ENCODE measurements around the gene PUS3.

The PUS3 gene

GRCh38 chr11:125941267-125941618 lies 38.2 kb upstream of the PUS3 start:
- no peak for DNase-seq

DNA sequence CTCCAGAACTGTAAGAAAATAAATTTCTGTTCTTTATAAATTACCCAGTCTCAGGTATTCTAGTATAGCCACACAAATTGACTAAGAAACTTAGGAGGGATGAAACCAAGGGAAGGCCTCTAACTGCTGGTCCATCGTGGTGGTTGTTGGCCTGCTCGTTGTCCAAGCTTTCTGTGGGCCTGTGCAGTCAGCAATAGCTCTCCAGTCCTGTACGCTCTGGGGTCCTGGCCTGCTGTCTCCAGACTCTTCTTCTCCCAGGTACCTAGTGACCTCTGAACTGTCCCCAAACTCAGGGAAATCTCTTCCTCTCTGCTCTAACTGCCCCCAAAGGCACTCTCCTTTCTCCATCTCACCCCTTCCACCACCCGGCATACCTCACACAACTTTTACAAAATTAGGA lies 37.1 kb upstream of the PUS3 start:
- DNase-seq: no peak

GRCh38 chr11:125939081-125939521 lies 36.1 kb upstream of the PUS3 start:
- no peak for DNase-seq

DNA sequence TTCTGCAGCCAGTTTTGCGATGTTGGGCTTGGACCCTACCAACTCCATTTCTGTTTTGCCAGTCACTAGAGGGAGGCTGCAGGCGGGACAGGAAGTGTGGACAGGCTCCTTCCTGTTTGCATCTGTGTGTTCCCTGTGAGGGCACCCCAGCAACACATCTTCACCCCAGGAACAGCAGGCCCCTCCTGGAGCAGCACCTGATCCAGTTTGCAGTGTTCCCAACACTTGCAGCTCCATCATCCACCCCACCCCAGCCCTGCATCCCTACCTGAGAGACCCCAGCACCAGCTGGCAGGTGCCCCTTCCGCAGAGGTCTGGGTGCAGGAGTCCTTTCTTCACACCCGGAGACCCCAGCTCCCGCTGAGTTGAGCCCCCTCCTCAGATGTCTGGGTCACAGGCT lies 35.4 kb upstream of the PUS3 start:
- DNase-seq: no peak

- DNase-seq: no peak
Measured at GRCh38 chr11:125935618-125936199, 32.7 kb upstream of the PUS3 start.

DNA sequence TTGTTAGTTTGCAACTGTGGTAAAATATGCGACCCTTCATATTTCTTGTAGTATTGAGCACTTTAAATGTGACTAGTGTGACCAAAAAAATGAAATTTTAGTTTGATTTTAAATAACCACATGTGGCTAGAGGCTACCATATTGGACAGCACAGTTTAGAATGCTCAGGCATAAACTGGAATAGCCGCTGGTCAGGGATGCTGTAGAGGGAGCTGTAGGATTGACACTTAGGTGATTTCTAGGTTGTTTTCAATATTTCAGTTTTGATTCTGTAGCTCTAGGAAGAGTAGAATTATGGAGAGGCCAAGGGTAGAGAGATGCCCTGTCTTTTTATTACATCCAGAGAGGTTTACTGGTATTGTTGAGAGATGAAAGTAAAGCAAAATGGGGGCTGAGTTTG lies 32.0 kb upstream of the PUS3 start:
- DNase-seq: no peak

- DNase-seq: no peak
Measured at GRCh38 chr11:125934473-125934872, 31.5 kb upstream of the PUS3 start.

DNA sequence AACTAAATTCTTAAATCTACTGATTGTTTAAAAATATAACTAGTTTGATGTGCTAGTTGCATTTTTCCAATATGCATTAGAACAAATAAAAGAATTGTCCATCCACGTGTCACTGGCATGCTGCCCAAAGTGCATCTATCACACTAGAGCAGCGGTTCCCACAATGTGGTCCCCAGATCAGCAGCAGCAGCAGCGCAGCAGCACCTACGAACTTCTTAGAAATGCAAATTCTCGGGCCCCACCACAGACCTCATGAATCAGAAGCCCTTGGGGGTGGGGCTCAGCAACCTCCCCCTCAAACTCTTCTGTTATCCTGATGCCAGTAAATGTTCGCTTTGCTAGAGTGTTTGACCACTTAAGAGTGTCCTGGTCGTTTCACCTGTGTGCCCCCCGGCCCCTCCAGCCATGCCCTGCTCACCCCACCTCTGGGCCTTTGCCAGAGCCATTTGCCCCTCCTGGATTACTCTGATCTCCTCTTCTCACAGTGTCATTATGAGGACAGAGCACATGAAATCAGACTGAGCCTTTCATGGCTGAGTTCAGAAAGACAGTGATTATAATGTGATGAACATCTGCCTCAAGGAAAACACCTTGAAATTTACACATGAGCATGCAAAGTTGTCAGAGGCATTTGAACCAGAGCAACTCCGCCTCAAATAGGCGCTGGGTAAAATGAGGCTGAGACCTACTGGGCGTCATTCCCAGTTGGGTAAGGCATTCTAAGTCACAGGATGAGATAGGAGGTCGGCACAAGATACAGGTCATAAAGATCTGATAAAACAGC lies 30.2 kb upstream of the PUS3 start:
- no peak for DNase-seq

GRCh38 chr11:125932301-125932700 lies 29.3 kb upstream of the PUS3 start:
- no peak for DNase-seq

DNA sequence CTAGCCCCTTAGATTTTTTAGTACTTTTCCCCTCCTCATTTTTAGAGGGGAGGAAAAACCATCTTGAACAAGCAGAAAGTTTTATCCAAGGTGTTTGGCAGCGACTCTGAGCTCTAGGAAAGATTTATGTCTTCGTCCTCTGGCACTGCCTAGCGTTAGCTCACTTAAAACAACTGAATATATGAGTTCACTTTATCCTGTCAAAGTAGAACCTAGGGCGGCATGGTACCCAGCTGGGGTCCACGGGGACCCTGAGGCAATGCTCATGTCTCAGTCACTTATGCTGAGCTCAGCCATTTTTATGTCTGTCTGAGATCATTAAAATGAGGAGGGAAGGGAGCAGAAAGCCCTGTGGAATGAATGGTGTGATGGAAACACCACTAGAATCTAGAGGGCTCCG lies 28.7 kb upstream of the PUS3 start:
- DNase-seq: no peak

DNA sequence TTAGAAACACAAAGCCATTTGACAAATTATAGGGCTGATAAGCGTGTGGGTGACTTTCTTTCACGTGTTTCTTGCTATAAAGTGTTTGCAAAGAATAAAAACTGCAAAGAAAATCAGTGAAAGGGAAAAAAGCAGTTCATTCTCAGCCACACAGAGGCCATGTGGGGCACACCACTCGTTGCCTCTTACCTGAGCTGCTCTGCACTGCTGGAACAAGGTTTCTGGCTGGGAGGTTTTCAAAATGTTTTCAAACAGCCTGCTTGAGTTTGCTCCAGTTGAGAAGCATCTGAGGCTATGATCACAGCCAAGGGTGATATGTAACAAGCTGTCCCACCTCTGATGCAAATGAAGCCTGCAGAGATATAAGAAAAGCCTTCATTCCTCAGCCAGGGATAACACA lies 28.1 kb upstream of the PUS3 start:
- no peak for DNase-seq

DNA sequence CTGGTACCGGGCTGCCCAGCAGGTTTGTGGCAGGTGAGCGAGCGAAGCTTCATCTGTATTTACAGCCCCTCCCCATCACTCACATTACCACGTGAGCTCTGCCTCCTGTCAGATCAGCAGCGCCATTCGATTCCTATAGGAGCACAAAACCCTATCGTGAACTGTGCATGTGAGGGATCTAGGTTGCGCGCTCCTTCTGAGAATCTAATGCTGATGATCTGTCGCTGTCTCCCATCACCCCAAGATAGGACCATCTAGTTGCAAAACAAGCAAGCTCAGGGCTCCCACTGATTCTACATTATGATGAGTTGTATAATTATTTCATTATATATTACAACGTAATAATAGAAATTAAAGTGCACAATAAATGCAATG lies 27.1 kb upstream of the PUS3 start:
- no peak for DNase-seq

- no peak for DNase-seq
Measured at GRCh38 chr11:125929445-125930075, 26.6 kb upstream of the PUS3 start.

GRCh38 chr11:125926682-125927081 lies 23.7 kb upstream of the PUS3 start:
- DNase-seq: no peak

DNA sequence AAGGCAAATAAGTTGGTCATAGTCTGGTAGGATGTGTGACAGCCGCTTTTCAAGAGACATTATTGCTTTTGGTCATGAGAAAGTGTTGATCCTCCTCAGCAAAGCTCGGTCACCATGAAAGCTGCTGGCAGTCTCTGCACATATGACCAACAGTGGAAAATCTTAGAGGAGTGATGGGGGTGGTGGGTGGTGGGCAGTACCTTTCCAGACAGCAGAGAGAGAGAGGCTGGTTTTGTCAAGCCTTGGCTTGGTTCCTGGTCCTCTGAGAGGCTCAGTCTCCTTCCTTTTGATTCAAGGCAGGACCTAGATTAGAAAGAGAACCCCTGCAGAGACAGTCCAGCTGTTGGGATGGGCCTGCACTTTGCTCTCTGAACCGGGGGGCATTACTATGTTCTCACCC lies 22.8 kb upstream of the PUS3 start:
- DNase-seq: no peak

- no peak for DNase-seq
Measured at GRCh38 chr11:125925247-125925740, 22.3 kb upstream of the PUS3 start.

- DNase-seq: no peak
Measured at GRCh38 chr11:125924384-125925007, 21.5 kb upstream of the PUS3 start.

DNA sequence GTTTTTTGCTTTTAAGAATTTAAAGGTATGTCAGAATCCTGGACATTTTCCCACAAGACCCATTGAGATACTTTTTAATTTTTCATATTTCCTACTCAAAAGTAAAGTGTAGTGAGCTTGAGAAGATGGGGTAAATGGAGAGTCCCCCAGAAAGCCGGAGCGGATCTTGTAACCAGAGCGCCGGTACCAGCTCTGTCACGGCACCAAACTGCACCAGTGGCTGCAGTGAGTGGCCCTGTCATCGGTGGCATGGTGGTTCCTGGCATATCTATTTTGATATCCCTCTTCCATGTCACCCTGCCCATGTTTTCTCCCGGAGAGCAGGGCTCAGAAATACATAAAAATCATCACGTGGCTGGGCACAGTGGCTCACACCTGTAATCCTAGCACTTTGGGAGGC lies 20.6 kb upstream of the PUS3 start:
- no peak for DNase-seq

DNA sequence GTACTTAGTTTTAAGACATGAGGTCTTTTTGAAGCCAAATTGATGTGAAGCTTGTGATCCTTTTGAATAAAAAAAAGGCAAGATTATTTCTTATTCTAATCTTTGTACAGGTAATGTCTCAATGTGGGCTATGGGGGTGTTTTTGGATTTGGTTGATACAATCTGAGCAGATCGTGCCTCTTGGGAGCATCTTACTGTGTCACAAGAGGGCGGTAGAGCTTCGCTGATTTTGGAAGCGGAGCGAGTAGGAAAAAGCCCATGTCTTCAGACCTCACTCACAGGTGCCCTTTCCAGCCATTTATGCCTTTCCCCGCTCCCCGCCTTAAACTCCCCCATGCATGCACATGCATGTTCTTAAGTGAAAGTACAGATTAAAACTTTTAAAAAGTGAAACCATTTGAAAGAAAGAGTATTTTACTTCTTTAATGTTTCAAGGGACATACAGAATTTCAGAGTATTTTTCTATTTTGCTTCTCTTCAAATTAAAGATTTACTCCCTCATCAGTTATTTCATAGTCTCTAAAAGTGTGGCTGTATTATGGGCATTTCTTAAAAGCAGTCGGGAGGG lies 20.1 kb upstream of the PUS3 start:
- peak; percentile 28 for DNase-seq

DNA sequence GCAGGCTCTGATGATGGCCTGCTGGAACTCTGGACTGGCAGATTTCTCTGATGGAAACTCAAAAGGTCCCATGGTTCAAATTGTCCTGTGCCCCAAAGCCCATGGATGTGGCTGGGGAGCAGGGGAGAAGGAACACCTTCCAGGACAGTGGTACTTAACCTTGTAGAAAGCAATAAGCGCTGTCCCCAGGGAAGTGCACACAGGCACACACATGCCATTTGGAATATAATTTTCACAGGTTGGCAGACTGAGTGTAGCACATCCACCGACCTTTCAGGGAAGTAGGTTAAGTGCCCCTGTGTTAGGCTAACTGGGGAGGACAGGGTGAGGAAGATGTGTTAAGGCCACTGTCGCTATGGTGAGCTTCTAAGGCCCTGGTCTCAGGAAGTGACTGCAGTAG lies 19.1 kb upstream of the PUS3 start:
- no peak for DNase-seq

GRCh38 chr11:125921042-125921441 lies 18.0 kb upstream of the PUS3 start:
- DNase-seq: no peak

GRCh38 chr11:125918140-125918840 lies 15.3 kb upstream of the PUS3 start:
- DNase-seq: no peak
